KOPT-K1 (cell line): Measurements from ENCODE around the gene SLC10A6.

Experiments used
- H3K27ac ChIP-seq: fragments of 200-600 bp; sonication (generic); 2 replicates; pipeline ENCODE4 v1.5.1; 2016; ENCODE audit warnings: antibody characterized with exemption, mild to moderate bottlenecking, low read depth, low read length; ENCODE audit not compliant: poor library complexity, severe bottlenecking
- H3K36me3 ChIP-seq: fragments of 200-600 bp; sonication (generic); 2 replicates; pipeline ENCODE4 v1.5.1; 2017; ENCODE audit warnings: antibody characterized with exemption, mild to moderate bottlenecking, low read length, moderate library complexity; ENCODE audit not compliant: insufficient read depth
- H3K9me3 ChIP-seq: fragments of 200-600 bp; sonication (generic); 2 replicates; pipeline ENCODE4 v1.5.1; 2017; ENCODE audit warnings: antibody characterized with exemption, low read length, mild to moderate bottlenecking; ENCODE audit not compliant: insufficient read depth, poor library complexity, severe bottlenecking

The SLC10A6 gene

GRCh38 chr4:86833615-86834014, 15.6 kb downstream of the SLC10A6 start:
- Histone ChIP-seq H3K36me3 (no peaks in the 10 kb centered on the region), H3K27ac (no peak overlapping the region), H3K9me3 (no peaks in the 10 kb centered on the region)

GRCh38 chr4:86831262-86832130, 17.7 kb downstream of the SLC10A6 start:
- Histone ChIP-seq H3K9me3 (no peaks in the 10 kb centered on the region), H3K36me3 (no peaks in the 10 kb centered on the region), H3K27ac (no peak overlapping the region)

- Histone ChIP-seq H3K27ac (no peak overlapping the region), H3K9me3 (no peaks in the 10 kb centered on the region), H3K36me3 (no peaks in the 10 kb centered on the region)
Measured at GRCh38 chr4:86825511-86825910, 23.7 kb downstream of the SLC10A6 start.

- no peak overlapping the region for H3K27ac ChIP-seq
- H3K9me3 ChIP-seq, result no peaks in the 10 kb centered on the region
- no peaks in the 10 kb centered on the region for H3K36me3 ChIP-seq
Measured at GRCh38 chr4:86822136-86822535, 27.0 kb downstream of the SLC10A6 start.

GRCh38 chr4:86821151-86821550, 28.0 kb downstream of the SLC10A6 start:
- Histone ChIP-seq H3K27ac (no peak overlapping the region), H3K9me3 (peaks cover under 1% of the 10 kb centered on the region), H3K36me3 (no peaks in the 10 kb centered on the region)

- peaks cover 6% of the 10 kb centered on the region for H3K9me3 ChIP-seq
- H3K27ac ChIP-seq, result no peak overlapping the region
- H3K36me3 ChIP-seq, result no peaks in the 10 kb centered on the region
Measured at GRCh38 chr4:86819561-86819960, 29.6 kb downstream of the SLC10A6 start.

GRCh38 chr4:86818841-86819240, 30.3 kb downstream of the SLC10A6 start:
- no peaks in the 10 kb centered on the region for H3K36me3 ChIP-seq
- no peak overlapping the region for H3K27ac ChIP-seq
- peaks cover 6% of the 10 kb centered on the region for H3K9me3 ChIP-seq

GRCh38 chr4:86818211-86818610, 31.0 kb downstream of the SLC10A6 start:
- Histone ChIP-seq H3K27ac (no peak overlapping the region), H3K9me3 (peaks cover 6% of the 10 kb centered on the region), H3K36me3 (no peaks in the 10 kb centered on the region)

- Histone ChIP-seq H3K27ac (no peak overlapping the region), H3K9me3 (peaks cover 6% of the 10 kb centered on the region), H3K36me3 (no peaks in the 10 kb centered on the region)
Measured at GRCh38 chr4:86816501-86817273, 32.5 kb downstream of the SLC10A6 start.

GRCh38 chr4:86815653-86816052, 33.5 kb downstream of the SLC10A6 start:
- Histone ChIP-seq H3K27ac (no peak overlapping the region), H3K9me3 (peaks cover 6% of the 10 kb centered on the region), H3K36me3 (no peaks in the 10 kb centered on the region)

- peaks cover 3% of the 10 kb centered on the region for H3K9me3 ChIP-seq
- no peaks in the 10 kb centered on the region for H3K36me3 ChIP-seq
- H3K27ac ChIP-seq, result no peak overlapping the region
Measured at GRCh38 chr4:86810847-86811246, 38.3 kb downstream of the SLC10A6 start.

- Histone ChIP-seq H3K27ac (no peak overlapping the region), H3K9me3 (no peaks in the 10 kb centered on the region), H3K36me3 (no peaks in the 10 kb centered on the region)
Measured at GRCh38 chr4:86809809-86810208, 39.4 kb downstream of the SLC10A6 start.

GRCh38 chr4:86791126-86791525, 58.1 kb downstream of the SLC10A6 start:
- Histone ChIP-seq H3K27ac (no peak overlapping the region), H3K36me3 (no peaks in the 10 kb centered on the region), H3K9me3 (no peaks in the 10 kb centered on the region)

- H3K36me3 ChIP-seq, result no peaks in the 10 kb centered on the region
- H3K9me3 ChIP-seq, result no peaks in the 10 kb centered on the region
- H3K27ac ChIP-seq, result no peak overlapping the region
Measured at GRCh38 chr4:86788826-86789225, 60.4 kb downstream of the SLC10A6 start.

GRCh38 chr4:86778175-86778574, 71.0 kb downstream of the SLC10A6 start:
- H3K27ac ChIP-seq, result no peak overlapping the region
- no peaks in the 10 kb centered on the region for H3K36me3 ChIP-seq
- H3K9me3 ChIP-seq, result no peaks in the 10 kb centered on the region
